HEK293T (cell line): ENCODE results near the gene WIPF3.

Experiments used
- CTCF ChIA-PET: fragments of 350-600 bp; formaldehyde crosslinking; extraction: SDS; loops from one replicate; lab custom pipeline; 2021; ENCODE audit warnings: antibody characterized with exemption, inconsistent platforms; lab: Yijun Ruan, JAX
- POLR2A ChIA-PET: fragments of 350-600 bp; formaldehyde crosslinking; extraction: SDS; loops from one replicate; lab custom pipeline; 2020; ENCODE audit warnings: antibody characterized with exemption, inconsistent platforms; lab: Yijun Ruan, JAX
- DNase-seq: peaks from one replicate; pipeline ENCODE4 v3.0.0; 2012; ENCODE audit warnings: mixed read lengths; ENCODE audit errors: extremely low spot score
- ARNT ChIP-seq: fragments of 450-650 bp; IDR thresholded peaks from 2 replicates; pipeline ENCODE4 v1.6.1; 2017; ENCODE audit warnings: mild to moderate bottlenecking
- BHLHE40 ChIP-seq: fragments of 450-650 bp; IDR thresholded peaks from 2 replicates; pipeline ENCODE4 v1.6.1; 2016; ENCODE audit warnings: mild to moderate bottlenecking, moderate library complexity, borderline replicate concordance
- CTBP1 ChIP-seq: fragments of 450-650 bp; IDR thresholded peaks from 2 replicates; pipeline ENCODE4 v1.6.1; 2016; ENCODE audit warnings: borderline replicate concordance
- ELF4 ChIP-seq: fragments of 450-650 bp; IDR thresholded peaks from 2 replicates; pipeline ENCODE4 v1.6.1; 2017; ENCODE audit warnings: antibody characterized with exemption
- FOXA1 ChIP-seq: fragments of 450-650 bp; IDR thresholded peaks from 2 replicates; pipeline ENCODE4 v1.6.1; 2016; ENCODE audit warnings: mild to moderate bottlenecking
- FOXK2 ChIP-seq: fragments of 450-650 bp; IDR thresholded peaks from 2 replicates; pipeline ENCODE4 v1.6.1; 2016; ENCODE audit warnings: mild to moderate bottlenecking
- FOXM1 ChIP-seq: fragments of 450-650 bp; IDR thresholded peaks from 2 replicates; pipeline ENCODE4 v1.6.1; 2017; ENCODE audit warnings: mild to moderate bottlenecking, borderline replicate concordance
- HDGF ChIP-seq: fragments of 450-650 bp; IDR thresholded peaks from 2 replicates; pipeline ENCODE4 v1.6.1; 2017; ENCODE audit warnings: antibody characterized with exemption, borderline replicate concordance
- L3MBTL2 ChIP-seq: fragments of 450-650 bp; conservative IDR thresholded peaks from 2 replicates; pipeline ENCODE4 v1.6.1; 2016; ENCODE audit warnings: mild to moderate bottlenecking
- LEF1 ChIP-seq: fragments of 450-650 bp; IDR thresholded peaks from 2 replicates; pipeline ENCODE4 v1.6.1; 2017; ENCODE audit warnings: mild to moderate bottlenecking, borderline replicate concordance
- NFRKB ChIP-seq: fragments of 450-650 bp; IDR thresholded peaks from 2 replicates; pipeline ENCODE4 v1.6.1; 2016; ENCODE audit warnings: mild to moderate bottlenecking, moderate library complexity
- SP1 ChIP-seq: fragments of 450-650 bp; IDR thresholded peaks from 2 replicates; pipeline ENCODE4 v1.6.1; 2017
- SUZ12 ChIP-seq: fragments of 450-650 bp; IDR thresholded peaks from 2 replicates; pipeline ENCODE4 v1.6.1; 2016; ENCODE audit warnings: mild to moderate bottlenecking
- TARDBP ChIP-seq: fragments of 450-650 bp; IDR thresholded peaks from 2 replicates; pipeline ENCODE4 v1.6.1; 2016
- ZNF384 ChIP-seq: fragments of 450-650 bp; IDR thresholded peaks from 2 replicates; pipeline ENCODE4 v1.6.1; 2016
- TF ChIP-seq, protein P1 (sequence below): fragments of 450-650 bp; IDR thresholded peaks from 2 replicates; pipeline ENCODE4 v1.6.1; 2016

The WIPF3 gene, protein sequence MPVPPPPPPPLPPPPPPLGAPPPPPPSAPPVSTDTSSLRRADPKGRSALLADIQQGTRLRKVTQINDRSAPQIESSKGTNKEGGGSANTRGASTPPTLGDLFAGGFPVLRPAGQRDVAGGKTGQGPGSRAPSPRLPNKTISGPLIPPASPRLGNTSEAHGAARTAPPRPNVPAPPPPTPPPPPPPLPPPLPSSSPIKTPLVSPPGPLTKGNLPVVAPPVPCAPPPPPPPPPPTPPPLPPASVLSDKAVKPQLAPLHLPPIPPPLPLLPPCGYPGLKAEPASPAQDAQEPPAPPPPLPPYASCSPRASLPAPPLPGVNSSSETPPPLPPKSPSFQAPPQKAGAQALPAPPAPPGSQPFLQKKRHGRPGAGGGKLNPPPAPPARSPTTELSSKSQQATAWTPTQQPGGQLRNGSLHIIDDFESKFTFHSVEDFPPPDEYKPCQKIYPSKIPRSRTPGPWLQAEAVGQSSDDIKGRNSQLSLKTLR

DNA sequence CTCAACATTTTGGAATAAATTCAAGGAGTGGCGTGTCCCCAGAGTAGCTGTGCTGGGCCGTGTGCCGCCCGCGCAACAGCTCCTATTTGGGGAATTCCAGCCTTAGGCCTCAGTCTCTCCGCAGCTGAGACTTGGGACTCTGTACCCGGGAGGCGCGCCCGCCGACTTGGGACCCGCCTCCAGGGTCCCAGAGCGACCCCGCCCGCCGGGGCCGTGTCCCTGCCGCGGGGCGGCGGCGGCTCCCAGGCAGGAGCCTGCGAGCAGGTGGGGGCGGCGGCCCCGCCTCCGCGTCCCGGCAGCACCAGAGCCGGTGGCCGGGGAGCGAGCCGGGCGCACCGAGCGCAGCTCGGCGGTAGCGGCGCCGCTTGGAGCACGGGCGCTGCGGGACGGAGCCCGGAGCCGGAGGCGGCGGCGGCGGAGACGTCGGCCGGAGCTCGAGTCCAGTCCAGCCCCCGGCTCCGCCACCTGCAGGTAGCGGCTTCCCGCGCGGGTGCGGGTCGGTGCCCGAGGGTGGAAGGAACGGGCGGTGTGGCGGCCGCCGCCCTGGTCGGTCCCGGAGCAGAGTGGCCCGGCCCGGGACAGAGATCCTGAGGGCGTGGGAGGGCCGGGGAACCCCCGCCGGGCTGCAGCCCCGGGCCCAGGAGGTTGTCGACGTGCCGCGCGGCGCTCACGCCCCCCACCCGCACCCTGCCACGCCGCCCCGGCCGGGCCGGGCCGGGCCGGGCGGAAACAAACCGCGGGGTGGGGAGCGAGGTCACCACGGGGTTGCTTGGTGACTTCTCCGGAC, at the start of gene WIPF3:
TSS of gene WIPF3 (plus strand) at position 301 of the 787 bp plus-strand sequence. CDS start 28,217 bp downstream, outside the sequence.
- TF ChIP-seq FOXM1 = 0 out of 2 replicates have a peak, but pooled peaks have one; percentile 16
- TF ChIP-seq L3MBTL2 = 0 out of 2 replicates have a peak, but pooled peaks have one; percentile 8
- TF ChIP-seq TARDBP = no peak
- peak; percentile 65 for DNase-seq
- ChIA-PET CTCF (no interaction called here), POLR2A (interaction anchor here (1.0 kb wide), 1 partner anchor 9 kb away, joined by 3 read pairs; no protein-coding TSS in a partner anchor)

DNA sequence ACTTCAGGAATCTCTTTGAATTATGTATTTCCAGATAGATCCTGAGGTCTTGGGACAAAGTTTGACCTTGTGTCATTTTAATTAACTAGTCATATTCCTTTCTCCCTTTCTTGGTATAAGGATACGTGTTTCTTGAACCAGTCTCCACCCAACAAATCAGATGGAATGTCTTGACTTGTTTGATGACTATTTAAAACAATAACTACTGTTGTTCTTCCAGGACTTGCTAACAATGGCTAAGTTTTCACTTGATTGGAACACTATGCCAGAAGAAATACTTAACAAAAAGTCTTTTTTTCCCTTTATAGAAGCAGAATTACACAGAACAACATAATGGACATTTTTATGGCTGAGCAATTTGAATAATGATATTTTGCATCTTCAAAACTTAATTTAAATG, 43.0 kb upstream of the WIPF3 start:
- POLR2A ChIA-PET = no interaction called here
- no peak for DNase-seq
- TF ChIP-seq FOXA1 (no peak), SUZ12 (no peak), HDGF (no peak), LEF1 (no peak)
- CTCF ChIA-PET = no interaction called here

DNA sequence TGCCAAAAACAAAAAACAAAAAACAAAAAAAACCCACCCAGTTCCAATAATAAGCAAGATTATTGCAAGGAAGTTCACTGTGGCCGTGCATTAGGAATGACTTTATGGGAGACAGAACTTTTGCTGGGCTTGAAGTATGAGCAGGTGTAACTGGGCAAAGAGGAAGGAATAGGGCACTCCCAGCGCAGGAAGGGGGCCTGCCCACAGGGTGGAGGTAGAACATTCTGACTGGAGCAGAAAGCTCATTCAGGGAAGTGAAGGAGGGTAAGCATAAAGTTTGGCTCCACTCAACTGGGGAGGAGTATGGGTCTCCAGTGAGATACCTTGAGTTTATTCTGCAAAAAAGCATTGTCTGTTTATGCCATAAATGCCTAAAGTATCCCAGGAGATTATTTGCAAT, 42.1 kb upstream of the WIPF3 start:
- ChIA-PET CTCF (no interaction called here), POLR2A (no interaction called here)
- TF ChIP-seq ZNF384 = no peak
- TF ChIP-seq FOXM1 = no peak
- TF ChIP-seq L3MBTL2 = no peak
- no peak for TF ChIP-seq ELF4
- no peak for TF ChIP-seq NFRKB
- TF ChIP-seq ARNT = no peak
- no peak for TF ChIP-seq HDGF
- TF ChIP-seq SP1 = no peak
- no peak for TF ChIP-seq BHLHE40
- TF ChIP-seq FOXK2 = no peak
- TF ChIP-seq TARDBP = no peak
- TF ChIP-seq FOXA1 = no peak
- TF ChIP-seq CTBP1 = no peak
- TF ChIP-seq SUZ12 = no peak
- peak; percentile 25 for DNase-seq

DNA sequence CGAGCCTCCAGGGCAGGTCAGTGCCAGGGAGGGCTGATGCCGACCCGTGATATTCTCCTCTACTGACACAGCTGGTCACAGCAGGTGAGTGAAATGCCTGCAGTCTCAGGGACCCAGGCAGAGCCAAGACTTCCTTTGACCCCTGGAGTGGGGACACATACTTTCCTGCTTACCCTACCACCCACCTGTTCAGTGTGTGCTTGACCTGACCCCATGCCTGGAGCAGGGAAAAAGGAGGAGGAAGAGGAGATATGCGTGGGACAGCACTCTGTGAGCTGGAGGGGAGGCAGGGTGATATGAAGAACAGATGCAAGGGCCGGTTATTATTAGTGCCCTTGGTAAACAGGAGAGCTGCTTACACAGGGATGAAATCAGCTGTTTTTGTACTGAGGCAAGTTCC, 40.8 kb upstream of the WIPF3 start:
- CTCF ChIA-PET = no interaction called here
- DNase-seq = no peak
- TF ChIP-seq FOXA1 (no peak), ZNF384 (no peak), TARDBP (no peak), BHLHE40 (no peak), HDGF (no peak)
- TF ChIP-seq, protein P1, sequence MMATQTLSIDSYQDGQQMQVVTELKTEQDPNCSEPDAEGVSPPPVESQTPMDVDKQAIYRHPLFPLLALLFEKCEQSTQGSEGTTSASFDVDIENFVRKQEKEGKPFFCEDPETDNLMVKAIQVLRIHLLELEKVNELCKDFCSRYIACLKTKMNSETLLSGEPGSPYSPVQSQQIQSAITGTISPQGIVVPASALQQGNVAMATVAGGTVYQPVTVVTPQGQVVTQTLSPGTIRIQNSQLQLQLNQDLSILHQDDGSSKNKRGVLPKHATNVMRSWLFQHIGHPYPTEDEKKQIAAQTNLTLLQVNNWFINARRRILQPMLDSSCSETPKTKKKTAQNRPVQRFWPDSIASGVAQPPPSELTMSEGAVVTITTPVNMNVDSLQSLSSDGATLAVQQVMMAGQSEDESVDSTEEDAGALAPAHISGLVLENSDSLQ = no peak

DNA sequence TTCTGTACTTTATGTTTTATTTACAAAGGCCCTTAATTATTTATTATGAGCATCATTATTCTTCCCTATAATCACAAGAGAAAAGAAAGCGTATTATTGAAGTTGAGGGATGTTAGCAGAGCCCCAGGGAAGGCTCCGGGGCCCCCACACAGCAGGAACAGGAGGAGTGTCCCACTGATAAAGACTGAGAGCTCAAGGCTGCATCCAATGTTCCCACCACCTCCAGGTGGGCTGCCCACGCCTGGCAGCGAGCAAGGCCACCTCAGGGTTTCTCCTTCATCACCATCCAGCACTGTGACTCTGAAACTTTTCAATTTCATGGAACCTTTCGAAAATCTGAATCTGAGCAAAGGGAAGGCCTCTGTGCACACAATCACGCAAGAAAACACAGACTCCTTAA, 35.9 kb upstream of the WIPF3 start:
- TF ChIP-seq NFRKB = no peak
- TF ChIP-seq ELF4 = no peak
- no peak for TF ChIP-seq SP1
- TF ChIP-seq SUZ12 = no peak
- no peak for TF ChIP-seq FOXK2
- TF ChIP-seq, protein P1 = no peak
- no peak for TF ChIP-seq HDGF
- TF ChIP-seq LEF1 = no peak
- no peak for TF ChIP-seq FOXM1
- TF ChIP-seq L3MBTL2 = no peak
- TF ChIP-seq ZNF384 = no peak
- TF ChIP-seq ARNT = no peak
- no peak for TF ChIP-seq BHLHE40
- TF ChIP-seq TARDBP = no peak
- no peak for TF ChIP-seq CTBP1
- POLR2A ChIA-PET = no interaction called here
- DNase-seq = no peak
- CTCF ChIA-PET = no interaction called here

More for the DNA sequence above, 40.8 kb upstream of the WIPF3 start:
- POLR2A ChIA-PET = no interaction called here

DNA sequence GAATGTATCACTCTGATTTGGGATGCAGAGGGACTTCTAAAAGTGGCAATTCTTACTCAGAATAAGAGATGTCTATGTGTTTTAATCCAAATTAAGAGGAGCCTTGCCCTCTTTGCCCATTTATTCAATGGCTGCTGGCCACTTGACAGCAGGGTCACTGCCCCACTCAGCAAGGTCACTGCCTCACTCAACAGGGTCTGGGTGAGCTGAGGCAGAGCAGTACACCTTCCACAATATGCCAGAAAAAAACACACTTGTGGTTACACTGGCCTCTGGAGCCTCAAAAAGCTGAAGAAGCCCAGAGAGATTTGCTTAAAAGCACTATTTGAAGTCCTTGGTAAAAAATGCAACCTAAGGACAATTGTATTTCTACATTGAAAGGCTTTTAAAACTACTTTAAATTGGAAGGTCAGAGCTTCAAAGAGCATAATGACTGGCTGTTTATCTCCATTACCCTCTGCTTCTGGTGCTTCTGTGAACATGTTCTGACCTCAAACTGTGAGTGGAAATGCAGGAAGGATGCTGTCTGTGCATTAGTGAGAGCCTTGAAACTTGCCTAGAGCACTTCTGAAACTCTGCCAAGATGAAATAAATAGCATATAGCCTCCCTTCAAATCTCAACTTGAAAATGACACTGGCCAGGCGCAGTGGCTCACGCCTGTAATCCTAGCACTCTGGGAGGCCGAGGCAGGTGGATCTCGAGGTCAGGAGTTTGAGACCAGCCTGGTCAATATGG, 35.1 kb upstream of the WIPF3 start:
- CTCF ChIA-PET = no interaction called here
- no peak for DNase-seq

More for the DNA sequence above, 35.1 kb upstream of the WIPF3 start:
- POLR2A ChIA-PET = no interaction called here
- TF ChIP-seq LEF1 = no peak
- TF ChIP-seq ELF4 = no peak
- no peak for TF ChIP-seq FOXK2
- no peak for TF ChIP-seq FOXA1
- TF ChIP-seq FOXM1 = no peak
- no peak for TF ChIP-seq HDGF
- TF ChIP-seq L3MBTL2 = no peak
- no peak for TF ChIP-seq SP1
- no peak for TF ChIP-seq ZNF384
- TF ChIP-seq BHLHE40 = no peak
- no peak for TF ChIP-seq NFRKB
- TF ChIP-seq, protein P1 = no peak
- TF ChIP-seq TARDBP = no peak
- no peak for TF ChIP-seq SUZ12
